CD4-positive, alpha-beta T cell (primary cell): ENCODE measurements around the gene DPH5. TPM values are rescaled to one million over a fixed set of nuclear protein-coding genes. Genes with fewer than 3 reads are reported as not detected.
A peak's percentile ranks its signal among the peaks of the same experiment; 100 is the strongest.

Experiments
- ATAC-seq: fragments of 200-7000 bp; cut with Tn5 transposase; one replicate; pipeline ENCODE4 v1.10.0; 2022; ENCODE audit warnings: mild to moderate bottlenecking; ENCODE audit not compliant: poor library complexity
- CTCF ChIA-PET: fragments of 350-600 bp; sonication (Branson Sonifier 250); formaldehyde crosslinking; loops from one replicate; lab custom pipeline; 2021; ENCODE audit warnings: antibody characterized with exemption, inconsistent platforms; lab: Charles Lee
- POLR2A ChIA-PET: fragments of 350-600 bp; sonication (Branson Sonifier 250); formaldehyde crosslinking; loops from one replicate; lab custom pipeline; 2021; ENCODE audit warnings: antibody characterized with exemption, inconsistent platforms; lab: Charles Lee
- DNase-seq, 14 experiments: peaks; one replicate each; pipeline ENCODE4 v3.0.0-alpha.2; 2013 to 2020; ENCODE audit warnings: mixed read lengths in 2 of 14
- H3K27ac ChIP-seq, 2 donors: one replicate each; pipeline versions ENCODE4 v1.5.1 to v1.7.0; 2013; ENCODE audit warnings: low read length in 2 of 2, low read depth in 1 of 2, mild to moderate bottlenecking in 1 of 2
- H3K27me3 ChIP-seq, 2 experiments: 1 replicate in 1 of 2; 2 replicates in 1 of 2; pipeline versions ENCODE4 v1.6.1 to v1.7.0; 2013; ENCODE audit warnings: low read length in 2 of 2, control low read depth in 1 of 2, mild to moderate bottlenecking in 1 of 2, moderate library complexity in 1 of 2; ENCODE audit not compliant: insufficient read depth in 2 of 2, control insufficient read depth in 1 of 2
- H3K36me3 ChIP-seq: one replicate; pipeline ENCODE4 v1.6.1; 2013; ENCODE audit warnings: low read length, control low read depth; ENCODE audit not compliant: insufficient read depth
- H3K4me1 ChIP-seq: one replicate; pipeline ENCODE4 v1.6.1; 2013; ENCODE audit warnings: low read length, control low read depth; ENCODE audit not compliant: insufficient read depth
- H3K4me3 ChIP-seq: one replicate; pipeline ENCODE4 v1.5.1; 2013; ENCODE audit warnings: mild to moderate bottlenecking, low read length, moderate library complexity
- H3K9me3 ChIP-seq, 2 experiments: 1 replicate in 1 of 2; 2 replicates in 1 of 2; pipeline versions ENCODE4 v1.6.1 to v1.7.0; 2013; ENCODE audit warnings: low read length in 2 of 2, mild to moderate bottlenecking in 2 of 2, control low read depth in 1 of 2, moderate library complexity in 1 of 2; ENCODE audit not compliant: control insufficient read depth in 1 of 2, insufficient read depth in 1 of 2
- H3K27ac Mint-ChIP-seq: one replicate; pipeline ENCODE4 v1.8.0; 2020; ENCODE audit warnings: mixed read lengths
- H3K27me3 Mint-ChIP-seq: one replicate; pipeline ENCODE4 v1.8.0; 2021; ENCODE audit warnings: mixed read lengths
- H3K36me3 Mint-ChIP-seq: one replicate; pipeline ENCODE4 v1.8.0; 2021; ENCODE audit warnings: low read depth, mixed read lengths
- H3K4me1 Mint-ChIP-seq: one replicate; pipeline ENCODE4 v1.8.0; 2021; ENCODE audit warnings: low read depth, mixed read lengths
- H3K4me3 Mint-ChIP-seq: one replicate; pipeline ENCODE4 v1.8.0; 2020; ENCODE audit warnings: mild to moderate bottlenecking, mixed read lengths
- H3K9me3 Mint-ChIP-seq: one replicate; pipeline ENCODE4 v1.8.0; 2020; ENCODE audit warnings: mixed read lengths
- intact Hi-C, 2 experiments: fragments of 100-400 bp; cut with DNase I in 1 of 2; cut with micrococcal nuclease in 1 of 2; formaldehyde crosslinking; loops; one replicate each; pipeline versions ENCODE4 v1.15.1 to v1.9.0; 2023 to 2025; cut with DNase I, micrococcal nuclease
- total RNA-seq, 174 experiments: library from RNA in 2 of 174; stranded (reverse) in 2 of 174; gene quantifications; one replicate each; pipeline ENCODE4 v1.2.3 and lab custom pipeline; 2021 to 2026
- TF ChIP-seq, protein P1 (sequence below): fragments of 200-600 bp; IDR thresholded peaks from one replicate; pipeline ENCODE4 v1.8.0; 2022; ENCODE audit warnings: antibody characterized with exemption, mild to moderate bottlenecking

The DPH5 gene
- total RNA-seq, 2 experiments from 2014 or later = 31.3 to 35.4 TPM

DNA sequence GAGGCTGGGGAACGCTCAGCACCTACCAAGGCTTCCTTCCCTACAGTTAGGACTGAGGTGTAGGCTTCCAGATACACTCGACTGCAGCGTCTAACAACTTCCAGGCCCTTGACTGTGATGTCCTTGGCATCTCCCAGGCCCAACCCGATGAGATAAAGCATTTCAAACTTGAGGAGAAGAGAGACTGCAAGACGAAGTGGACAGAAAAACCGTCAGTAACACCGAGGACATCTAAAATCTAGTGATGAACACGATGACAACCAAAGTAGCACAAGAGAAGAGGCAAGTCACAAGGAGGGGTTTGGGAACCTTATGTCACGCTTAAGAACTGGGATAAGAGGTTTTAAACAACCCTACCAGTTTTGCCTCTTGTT is 314 bp downstream of the DPH5 start:
- Mint-ChIP-seq H3K27me3 (no peaks in the 10 kb centered on the region), H3K27ac (peak overlapping the region; percentile 98), H3K4me3 (peak overlapping the region; percentile 97), H3K36me3 (peaks cover 75% of the 10 kb centered on the region), H3K9me3 (no peaks in the 10 kb centered on the region), H3K4me1 (peaks cover 92% of the 10 kb centered on the region)
- no peaks in the 10 kb centered on the region for H3K9me3 ChIP-seq
- TF ChIP-seq, protein P1, sequence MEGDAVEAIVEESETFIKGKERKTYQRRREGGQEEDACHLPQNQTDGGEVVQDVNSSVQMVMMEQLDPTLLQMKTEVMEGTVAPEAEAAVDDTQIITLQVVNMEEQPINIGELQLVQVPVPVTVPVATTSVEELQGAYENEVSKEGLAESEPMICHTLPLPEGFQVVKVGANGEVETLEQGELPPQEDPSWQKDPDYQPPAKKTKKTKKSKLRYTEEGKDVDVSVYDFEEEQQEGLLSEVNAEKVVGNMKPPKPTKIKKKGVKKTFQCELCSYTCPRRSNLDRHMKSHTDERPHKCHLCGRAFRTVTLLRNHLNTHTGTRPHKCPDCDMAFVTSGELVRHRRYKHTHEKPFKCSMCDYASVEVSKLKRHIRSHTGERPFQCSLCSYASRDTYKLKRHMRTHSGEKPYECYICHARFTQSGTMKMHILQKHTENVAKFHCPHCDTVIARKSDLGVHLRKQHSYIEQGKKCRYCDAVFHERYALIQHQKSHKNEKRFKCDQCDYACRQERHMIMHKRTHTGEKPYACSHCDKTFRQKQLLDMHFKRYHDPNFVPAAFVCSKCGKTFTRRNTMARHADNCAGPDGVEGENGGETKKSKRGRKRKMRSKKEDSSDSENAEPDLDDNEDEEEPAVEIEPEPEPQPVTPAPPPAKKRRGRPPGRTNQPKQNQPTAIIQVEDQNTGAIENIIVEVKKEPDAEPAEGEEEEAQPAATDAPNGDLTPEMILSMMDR = no peak
- H3K27me3 ChIP-seq = no peaks in the 10 kb centered on the region
- DNase-seq (peak in 6 of 14 experiments; percentile 3 to 26 (median 12)), ATAC-seq (peak; percentile 43)
- intact Hi-C loops = loop anchor here (1.0 to 5.0 kb wide), 5 partner anchors 52 to 262 kb away; no protein-coding TSS in a partner anchor
- CTCF ChIA-PET = interaction anchor here (1.0 to 3.9 kb wide), 4 partner anchors 12 to 214 kb away, joined by 3 to 11 read pairs (median 4); no protein-coding TSS in a partner anchor
- peaks cover 19% of the 10 kb centered on the region for H3K4me1 ChIP-seq
- H3K36me3 ChIP-seq = peaks cover 23% of the 10 kb centered on the region
- POLR2A ChIA-PET = interaction anchor here (0.6 to 2.5 kb wide), 8 partner anchors 12 to 212 kb away, joined by 3 to 8 read pairs (median 3); partner anchors contain the start of gene S1PR1
- peak overlapping the region; percentile 77 for H3K4me3 ChIP-seq
- H3K27ac ChIP-seq = peak overlapping the region; percentile 63 to 75

DNA sequence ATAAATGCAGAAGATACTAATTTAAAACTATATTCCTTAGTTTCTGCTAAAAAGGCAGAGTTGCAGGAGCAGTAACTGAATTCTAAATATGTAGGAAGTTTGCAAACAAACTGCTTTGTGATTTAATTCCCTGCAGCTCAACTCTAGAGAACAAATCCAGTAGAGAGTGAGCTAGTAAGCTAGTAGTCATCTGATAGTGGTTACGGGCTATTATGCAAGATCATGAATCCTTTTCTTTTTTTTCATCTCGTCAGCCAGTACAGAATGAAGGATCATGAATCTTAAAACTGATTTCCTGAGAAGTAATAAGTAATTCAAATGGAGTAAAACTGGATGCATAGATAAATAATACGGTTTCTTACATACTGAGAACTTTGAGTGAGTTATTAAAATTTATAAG is 3.3 kb downstream of the DPH5 start:
- no peaks in the 10 kb centered on the region for H3K27me3 ChIP-seq
- H3K36me3 Mint-ChIP-seq = peaks cover 81% of the 10 kb centered on the region
- no peak overlapping the region for H3K4me3 ChIP-seq
- ATAC-seq (no peak), DNase-seq (no peak)
- H3K4me1 Mint-ChIP-seq = peaks cover 83% of the 10 kb centered on the region
- H3K36me3 ChIP-seq = peaks cover 37% of the 10 kb centered on the region
- POLR2A ChIA-PET = no interaction called here
- no peak overlapping the region for H3K4me3 Mint-ChIP-seq
- intact Hi-C loops = no loop called here
- H3K9me3 ChIP-seq = no peaks in the 10 kb centered on the region
- no peak overlapping the region for H3K27ac ChIP-seq
- peak overlapping the region; percentile 34 for H3K27ac Mint-ChIP-seq
- CTCF ChIA-PET = interaction anchor here (0.9 to 3.4 kb wide), 2 partner anchors 11 to 266 kb away, joined by 4 to 11 read pairs; no protein-coding TSS in a partner anchor
- H3K4me1 ChIP-seq = peaks cover 13% of the 10 kb centered on the region
- H3K27me3 Mint-ChIP-seq = no peaks in the 10 kb centered on the region
- TF ChIP-seq, protein P1 = no peak
- no peaks in the 10 kb centered on the region for H3K9me3 Mint-ChIP-seq

DNA sequence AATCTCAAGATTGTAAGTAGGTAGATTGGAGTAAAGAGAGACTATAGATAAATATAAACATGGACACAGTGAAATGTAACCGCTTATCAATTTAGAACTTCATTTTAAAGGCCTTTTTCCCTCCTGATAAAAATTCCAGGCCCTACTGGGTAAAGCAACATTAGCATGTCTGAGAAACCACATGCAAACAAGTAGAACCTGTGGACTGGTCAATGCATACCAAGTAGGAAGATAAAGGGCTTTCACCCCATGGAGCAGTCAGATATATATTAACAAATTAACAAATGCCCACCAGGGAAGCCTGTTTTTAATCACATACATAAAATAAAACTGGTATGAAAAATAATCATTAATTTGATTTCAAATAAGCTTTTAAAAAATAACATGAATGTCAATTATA is 8.1 kb downstream of the DPH5 start:
- H3K9me3 Mint-ChIP-seq = no peaks in the 10 kb centered on the region
- no peaks in the 10 kb centered on the region for H3K27me3 ChIP-seq
- no peak overlapping the region for H3K27ac Mint-ChIP-seq
- H3K9me3 ChIP-seq = no peaks in the 10 kb centered on the region
- TF ChIP-seq, protein P1 = no peak
- peaks cover 63% of the 10 kb centered on the region for H3K4me1 Mint-ChIP-seq
- no peaks in the 10 kb centered on the region for H3K27me3 Mint-ChIP-seq
- H3K4me3 Mint-ChIP-seq = no peak overlapping the region
- H3K27ac ChIP-seq = no peak overlapping the region
- no peaks in the 10 kb centered on the region for H3K4me1 ChIP-seq
- POLR2A ChIA-PET = no interaction called here
- intact Hi-C loops = no loop called here
- peaks cover 35% of the 10 kb centered on the region for H3K36me3 ChIP-seq
- no peak for DNase-seq
- ATAC-seq = no peak
- CTCF ChIA-PET = no interaction called here
- H3K4me3 ChIP-seq = no peak overlapping the region
- H3K36me3 Mint-ChIP-seq = peaks cover 85% of the 10 kb centered on the region
